ENCODE data around the gene GUCY2D.

DNA sequence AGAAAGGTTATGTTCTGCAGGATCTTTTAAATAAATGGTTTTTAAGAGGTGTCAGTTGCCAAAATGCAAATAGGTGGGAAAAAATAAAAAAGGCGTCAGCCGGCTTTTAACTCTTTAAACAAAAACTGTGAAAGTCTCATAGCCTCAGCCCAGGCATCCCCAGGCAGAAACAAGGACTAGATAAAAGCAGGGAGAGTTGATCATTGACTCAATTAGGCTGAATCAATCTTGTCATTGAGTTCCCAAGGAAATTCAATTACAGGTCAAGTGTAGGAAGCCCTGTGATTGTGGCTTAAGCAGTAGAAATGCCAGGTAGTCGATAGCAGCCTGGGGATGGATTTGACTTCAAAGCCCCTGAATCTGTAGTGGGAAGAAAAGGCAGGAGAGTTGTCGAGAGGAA is 30.8 kb upstream of the GUCY2D start:
- no peak for TF ChIP-seq ZNF384 (IDR thresholded peaks at IDR 0.05)
- no peak for TF ChIP-seq BHLHE40 (IDR thresholded peaks at IDR 0.05; ENCODE audit: borderline replicate concordance)
- TF ChIP-seq L3MBTL2 (conservative IDR thresholded peaks at IDR 0.05): no peak
- no peak for TF ChIP-seq FOXA1 (IDR thresholded peaks at IDR 0.05)
- TF ChIP-seq, protein P1, sequence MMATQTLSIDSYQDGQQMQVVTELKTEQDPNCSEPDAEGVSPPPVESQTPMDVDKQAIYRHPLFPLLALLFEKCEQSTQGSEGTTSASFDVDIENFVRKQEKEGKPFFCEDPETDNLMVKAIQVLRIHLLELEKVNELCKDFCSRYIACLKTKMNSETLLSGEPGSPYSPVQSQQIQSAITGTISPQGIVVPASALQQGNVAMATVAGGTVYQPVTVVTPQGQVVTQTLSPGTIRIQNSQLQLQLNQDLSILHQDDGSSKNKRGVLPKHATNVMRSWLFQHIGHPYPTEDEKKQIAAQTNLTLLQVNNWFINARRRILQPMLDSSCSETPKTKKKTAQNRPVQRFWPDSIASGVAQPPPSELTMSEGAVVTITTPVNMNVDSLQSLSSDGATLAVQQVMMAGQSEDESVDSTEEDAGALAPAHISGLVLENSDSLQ (IDR thresholded peaks at IDR 0.05): no peak
- no peak for TF ChIP-seq NFRKB (IDR thresholded peaks at IDR 0.05)
- no peak for TF ChIP-seq SUZ12 (IDR thresholded peaks at IDR 0.05)
- TF ChIP-seq SP1 (IDR thresholded peaks at IDR 0.05): no peak
- no peak for TF ChIP-seq CTBP1 (IDR thresholded peaks at IDR 0.05; ENCODE audit: borderline replicate concordance)
- TF ChIP-seq TARDBP (IDR thresholded peaks at IDR 0.05): no peak
- no peak for TF ChIP-seq ELF4 (IDR thresholded peaks at IDR 0.05)
- TF ChIP-seq FOXK2 (IDR thresholded peaks at IDR 0.05): no peak
- TF ChIP-seq HDGF (IDR thresholded peaks at IDR 0.05; ENCODE audit: borderline replicate concordance): no peak
